ENCODE results near the gene PRR18. TPM values are rescaled to one million over a fixed set of nuclear protein-coding genes. Genes with fewer than 3 reads are reported as not detected.
"Not testable (repeated sequence)": the region's sequence is repeated elsewhere in the genome, so short reads cannot be mapped to it uniquely, and the experiment has no call there.

Gene PRR18
- total RNA-seq, 1 experiment from 2014 or later = not detected

DNA sequence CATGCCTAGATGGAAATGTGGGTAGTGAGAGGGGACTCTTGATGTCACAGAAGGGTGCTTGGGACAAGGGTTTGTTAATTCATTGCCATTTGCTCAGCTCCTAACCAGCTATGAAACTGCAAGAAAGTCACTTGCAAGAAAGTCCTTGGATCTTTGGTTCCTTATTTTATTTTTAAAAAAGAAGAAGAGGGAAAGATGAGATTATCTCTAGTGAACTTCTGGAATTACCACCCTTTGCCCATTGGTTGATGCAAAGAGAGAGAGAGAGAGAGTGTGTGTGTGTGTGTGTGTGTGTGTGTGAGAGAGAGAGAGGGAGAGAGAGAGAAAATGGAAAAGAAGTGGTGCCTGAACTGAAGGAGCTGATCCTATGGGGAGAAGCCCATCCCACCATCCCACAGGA is 38.8 kb upstream of the PRR18 start:
- Histone ChIP-seq H3K79me2 (ENCODE audit: low read length) (peaks cover 10% of the 10 kb centered on the region), H3K9me3 (ENCODE audit: low read length) (peaks cover 8% of the 10 kb centered on the region; the same call in 1 of the 2 replicates), H4K20me1 (ENCODE audit: insufficient read depth, low read depth, low read length) (no peaks in the 10 kb centered on the region; the same call in 1 of the 2 replicates), H2AFZ (ENCODE audit: low read length) (no peak overlapping the region), H3K4me3 (ENCODE audit: low read length) (no peak overlapping the region), H3K4me2 (ENCODE audit: low read depth, low read length, poor library complexity, severe bottlenecking) (no peak overlapping the region), H3K27ac (ENCODE audit: low read length) (no peak overlapping the region), H3K36me3 (ENCODE audit: insufficient read depth, low read length) (peaks cover 6% of the 10 kb centered on the region; the same call in 1 of the 2 replicates), H3K9me2 (replicated peaks; ENCODE audit: insufficient read depth, low read length) (no peaks in the 10 kb centered on the region), H3K4me1 (ENCODE audit: low read length) (peaks cover 23% of the 10 kb centered on the region), H3K27me3 (ENCODE audit: low read length) (no peaks in the 10 kb centered on the region), H3K9ac (ENCODE audit: low read length) (no peak overlapping the region)
- no peak for DNase-seq

DNA sequence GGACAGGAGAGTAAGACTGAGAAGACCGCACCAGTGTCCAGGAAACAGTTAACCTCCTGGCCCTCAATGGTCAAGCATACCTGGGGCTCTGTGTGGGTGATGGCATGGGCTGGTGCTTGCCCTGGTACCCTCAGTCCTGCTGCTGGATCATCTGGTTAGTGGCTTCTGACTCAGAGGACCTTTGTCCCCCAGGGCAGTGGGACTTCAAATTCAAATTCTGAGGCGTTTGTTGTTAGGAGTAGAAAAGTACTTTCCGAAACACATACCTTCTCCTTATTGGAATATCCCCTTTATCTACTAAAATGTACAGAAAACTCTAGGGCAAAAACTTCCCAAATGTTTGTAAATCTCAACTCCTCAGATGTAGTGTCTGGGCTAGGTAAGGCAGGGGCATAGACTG is 38.3 kb upstream of the PRR18 start:
- Histone ChIP-seq H3K4me3 (ENCODE audit: low read length) (no peak overlapping the region), H2AFZ (ENCODE audit: low read length) (no peak overlapping the region), H3K79me2 (ENCODE audit: low read length) (peaks cover 15% of the 10 kb centered on the region), H3K9me2 (replicated peaks; ENCODE audit: insufficient read depth, low read length) (no peaks in the 10 kb centered on the region), H3K27ac (ENCODE audit: low read length) (no peak overlapping the region), H3K9ac (ENCODE audit: low read length) (no peak overlapping the region), H3K4me2 (ENCODE audit: low read depth, low read length, poor library complexity, severe bottlenecking) (no peak overlapping the region), H3K27me3 (ENCODE audit: low read length) (no peaks in the 10 kb centered on the region), H4K20me1 (ENCODE audit: insufficient read depth, low read depth, low read length) (no peaks in the 10 kb centered on the region; the same call in 1 of the 2 replicates), H3K9me3 (ENCODE audit: low read length) (peaks cover 7% of the 10 kb centered on the region; the same call in 1 of the 2 replicates), H3K36me3 (ENCODE audit: insufficient read depth, low read length) (peaks cover 6% of the 10 kb centered on the region; the same call in 1 of the 2 replicates), H3K4me1 (ENCODE audit: low read length) (peaks cover 20% of the 10 kb centered on the region)
- DNase-seq = no peak

DNA sequence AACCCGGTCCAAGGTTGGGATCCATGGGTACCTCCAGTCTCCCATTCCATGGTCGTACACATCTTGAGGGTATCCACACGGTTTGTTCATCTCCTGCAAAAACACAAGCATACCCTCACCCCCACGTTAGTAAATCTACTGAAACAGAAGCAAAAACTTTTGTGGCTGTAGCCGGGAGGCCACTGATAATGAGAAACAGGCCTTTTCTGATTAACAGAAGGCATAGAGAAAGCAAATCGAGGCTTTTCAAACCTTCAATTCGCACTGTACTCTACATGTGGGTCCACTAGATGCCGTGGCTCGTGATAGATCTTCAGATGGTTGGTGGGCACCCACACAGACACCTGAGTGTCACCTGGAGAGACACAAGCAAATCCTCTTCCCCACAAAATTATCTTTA is 37.5 kb upstream of the PRR18 start:
- not testable (repeated sequence) for DNase-seq; H3K9ac ChIP-seq (ENCODE audit: low read length); H3K27ac ChIP-seq (ENCODE audit: low read length); H3K4me2 ChIP-seq (ENCODE audit: low read depth, low read length, poor library complexity, severe bottlenecking); H4K20me1 ChIP-seq (ENCODE audit: insufficient read depth, low read depth, low read length); H3K36me3 ChIP-seq (ENCODE audit: insufficient read depth, low read length); H3K4me3 ChIP-seq (ENCODE audit: low read length); H3K9me3 ChIP-seq (ENCODE audit: low read length); H2AFZ ChIP-seq (ENCODE audit: low read length); H3K9me2 ChIP-seq (replicated peaks; ENCODE audit: insufficient read depth, low read length); H3K27me3 ChIP-seq (ENCODE audit: low read length)
- peaks cover 23% of the 10 kb centered on the region for H3K79me2 ChIP-seq (ENCODE audit: low read length)
- H3K4me1 ChIP-seq (ENCODE audit: low read length) = peaks cover 28% of the 10 kb centered on the region

DNA sequence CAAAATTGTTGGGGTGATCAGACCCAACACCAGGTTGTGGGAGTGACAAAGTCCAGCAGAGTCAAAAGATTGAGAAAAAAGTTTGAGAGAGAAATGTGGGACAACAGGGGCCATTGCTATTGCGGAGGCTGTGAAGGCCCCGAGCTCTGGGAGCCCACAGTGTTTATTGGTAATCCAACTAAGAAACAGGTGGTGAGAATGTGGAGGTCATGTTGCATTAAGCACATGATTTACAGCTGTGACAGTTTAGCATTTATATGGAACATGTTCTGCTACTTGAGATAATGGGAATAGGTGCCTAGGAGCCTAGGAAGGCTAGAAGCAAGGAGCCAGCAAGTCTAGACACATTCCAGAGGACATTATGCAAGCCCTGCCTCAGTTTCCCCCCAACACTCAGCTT is 36.7 kb upstream of the PRR18 start:
- H2AFZ ChIP-seq (ENCODE audit: low read length); H3K9ac ChIP-seq (ENCODE audit: low read length); H3K27ac ChIP-seq (ENCODE audit: low read length); H3K27me3 ChIP-seq (ENCODE audit: low read length); DNase-seq; H3K9me3 ChIP-seq (ENCODE audit: low read length); H3K9me2 ChIP-seq (replicated peaks; ENCODE audit: insufficient read depth, low read length); H3K36me3 ChIP-seq (ENCODE audit: insufficient read depth, low read length); H3K4me2 ChIP-seq (ENCODE audit: low read depth, low read length, poor library complexity, severe bottlenecking); H3K4me3 ChIP-seq (ENCODE audit: low read length); H4K20me1 ChIP-seq (ENCODE audit: insufficient read depth, low read depth, low read length): not testable (repeated sequence)
- Histone ChIP-seq H3K4me1 (ENCODE audit: low read length) (peaks cover 35% of the 10 kb centered on the region), H3K79me2 (ENCODE audit: low read length) (peaks cover 30% of the 10 kb centered on the region)

DNA sequence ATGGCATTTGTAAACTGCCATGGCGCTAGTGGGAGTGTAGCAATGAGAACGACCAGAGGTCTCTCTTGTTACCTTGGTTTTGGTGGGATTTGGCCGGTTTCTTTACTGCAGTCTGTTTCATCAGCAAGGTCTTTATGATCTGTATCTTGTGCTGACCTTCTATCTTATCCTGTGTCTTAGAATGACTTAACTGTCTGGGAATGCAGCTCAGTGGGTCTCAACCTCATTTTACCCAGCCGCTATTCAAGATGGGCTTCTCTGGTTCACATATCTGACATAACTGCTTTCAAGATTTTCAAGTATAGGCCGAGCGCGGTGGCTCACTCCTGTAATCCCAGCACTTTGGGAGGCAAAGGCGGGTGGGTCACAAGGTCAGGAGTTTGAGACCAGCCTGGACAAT is 36.0 kb upstream of the PRR18 start:
- no peaks in the 10 kb centered on the region for H3K27me3 ChIP-seq (ENCODE audit: low read length)
- H3K9me3 ChIP-seq (ENCODE audit: low read length) = no peaks in the 10 kb centered on the region
- no peak overlapping the region for H2AFZ ChIP-seq (ENCODE audit: low read length)
- H3K4me1 ChIP-seq (ENCODE audit: low read length) = peaks cover 37% of the 10 kb centered on the region
- H3K36me3 ChIP-seq (ENCODE audit: insufficient read depth, low read length) = peaks cover 4% of the 10 kb centered on the region; the same call in 1 of the 2 replicates
- H3K4me2 ChIP-seq (ENCODE audit: low read depth, low read length, poor library complexity, severe bottlenecking) = no peak overlapping the region
- peaks cover 6% of the 10 kb centered on the region; the same call in 1 of the 2 replicates for H4K20me1 ChIP-seq (ENCODE audit: insufficient read depth, low read depth, low read length)
- H3K9ac ChIP-seq (ENCODE audit: low read length) = no peak overlapping the region
- H3K27ac ChIP-seq (ENCODE audit: low read length) = no peak overlapping the region
- DNase-seq = no peak
- no peaks in the 10 kb centered on the region for H3K9me2 ChIP-seq (replicated peaks; ENCODE audit: insufficient read depth, low read length)
- H3K4me3 ChIP-seq (ENCODE audit: low read length) = no peak overlapping the region
- H3K79me2 ChIP-seq (ENCODE audit: low read length) = peaks cover 37% of the 10 kb centered on the region

DNA sequence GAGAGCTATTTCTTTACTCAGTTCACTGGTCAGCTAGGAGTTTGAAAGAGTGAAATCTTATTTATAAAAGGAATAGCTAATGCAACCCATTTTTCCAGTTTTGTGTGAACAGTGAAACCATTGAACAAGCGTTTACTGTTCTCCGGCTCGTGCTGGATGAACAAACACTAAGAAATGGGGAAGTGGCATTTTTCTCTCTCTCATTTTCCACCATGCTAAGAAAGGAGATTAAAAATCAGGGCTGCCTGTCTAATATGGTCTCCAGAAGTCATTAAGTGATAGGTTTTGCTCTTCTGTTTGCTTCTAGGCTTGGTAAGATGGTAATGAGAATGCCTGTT is 34.9 kb upstream of the PRR18 start:
- DNase-seq = peak; percentile 83

DNA sequence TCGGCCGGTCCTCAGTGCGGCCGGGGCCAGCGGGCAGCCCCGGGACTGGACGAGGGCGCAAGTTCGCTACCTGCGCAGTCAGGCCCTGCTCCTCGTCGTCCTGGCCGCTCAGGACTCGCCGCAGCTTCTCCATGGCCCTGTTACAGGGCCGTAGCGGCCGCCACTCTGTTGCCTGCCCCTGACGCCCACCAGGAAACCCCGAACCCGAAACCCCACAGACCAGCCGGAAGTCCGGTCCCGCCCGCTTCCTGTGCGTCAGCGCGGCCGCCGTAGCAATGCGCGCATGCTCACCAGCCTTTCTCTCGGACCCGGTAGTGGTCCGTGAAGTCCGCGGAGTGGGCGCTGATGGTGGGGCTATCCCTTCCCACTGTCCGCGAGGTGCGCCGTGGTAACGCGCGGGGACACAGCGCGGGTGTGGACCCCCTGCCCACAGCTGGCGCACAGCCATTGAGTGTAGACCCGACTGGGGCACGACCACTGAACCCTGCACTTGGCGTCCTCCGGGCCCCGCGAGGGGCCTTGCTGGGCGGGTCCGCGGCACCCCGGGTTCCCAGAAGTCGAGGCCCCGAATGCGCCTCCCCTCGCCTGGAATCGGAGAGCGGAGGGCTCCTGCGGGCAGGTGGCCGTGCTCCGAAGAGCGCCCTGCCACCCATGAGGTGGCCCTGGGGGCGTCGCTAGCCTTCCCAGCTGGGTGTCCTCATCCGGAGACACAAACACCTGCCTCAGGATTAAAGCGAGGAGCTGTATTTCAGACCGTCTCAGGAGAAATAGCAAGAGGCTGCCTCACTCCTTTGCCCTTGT is 34.4 kb upstream of the PRR18 start, which contains the start of gene SFT2D1:
SFT2D1 (minus strand) TSS at position 197 of the 801 bp plus-strand sequence; CDS start at position 133, 64 bp downstream.
- H3K27ac ChIP-seq (ENCODE audit: low read length) = peak within 1 kb of the TSS; percentile 79
- peaks cover 35% of the 10 kb centered on the region for H3K4me1 ChIP-seq (ENCODE audit: low read length)
- no peaks in the 10 kb centered on the region for H3K27me3 ChIP-seq (ENCODE audit: low read length)
- peak within 1 kb of the TSS; percentile 94 for H3K4me3 ChIP-seq (ENCODE audit: low read length)
- peak within 1 kb of the TSS; percentile 93 for H3K9ac ChIP-seq (ENCODE audit: low read length)
- no peaks in the 10 kb centered on the region for H3K9me2 ChIP-seq (replicated peaks; ENCODE audit: insufficient read depth, low read length)
- DNase-seq = peak; percentile 94
- peaks cover 54% of the 10 kb centered on the region for H3K79me2 ChIP-seq (ENCODE audit: low read length)
- H2AFZ ChIP-seq (ENCODE audit: low read length) = peak within 1 kb of the TSS; percentile 35; the same call in 1 of the 2 replicates
- peaks cover 13% of the 10 kb centered on the region; the same call in 1 of the 2 replicates for H3K36me3 ChIP-seq (ENCODE audit: insufficient read depth, low read length)
- no peaks in the 10 kb centered on the region for H3K9me3 ChIP-seq (ENCODE audit: low read length)
- peak within 1 kb of the TSS; percentile 87 for H3K4me2 ChIP-seq (ENCODE audit: low read depth, low read length, poor library complexity, severe bottlenecking)
- peaks cover 12% of the 10 kb centered on the region; the same call in 1 of the 2 replicates for H4K20me1 ChIP-seq (ENCODE audit: insufficient read depth, low read depth, low read length)

More for the DNA sequence above, 34.9 kb upstream of the PRR18 start:
- peaks cover 37% of the 10 kb centered on the region for H3K4me1 ChIP-seq (ENCODE audit: low read length)
- peak overlapping the region; percentile 35; the same call in 1 of the 2 replicates for H2AFZ ChIP-seq (ENCODE audit: low read length)
- peak overlapping the region; percentile 93 for H3K9ac ChIP-seq (ENCODE audit: low read length)
- H4K20me1 ChIP-seq (ENCODE audit: insufficient read depth, low read depth, low read length) = peaks cover 12% of the 10 kb centered on the region; the same call in 1 of the 2 replicates
- no peaks in the 10 kb centered on the region for H3K27me3 ChIP-seq (ENCODE audit: low read length)
- H3K79me2 ChIP-seq (ENCODE audit: low read length) = peaks cover 48% of the 10 kb centered on the region
- H3K4me2 ChIP-seq (ENCODE audit: low read depth, low read length, poor library complexity, severe bottlenecking) = peak overlapping the region; percentile 87
- H3K9me2 ChIP-seq (replicated peaks; ENCODE audit: insufficient read depth, low read length) = no peaks in the 10 kb centered on the region
- H3K27ac ChIP-seq (ENCODE audit: low read length) = peak overlapping the region; percentile 79
- peak overlapping the region; percentile 94 for H3K4me3 ChIP-seq (ENCODE audit: low read length)
- H3K9me3 ChIP-seq (ENCODE audit: low read length) = no peaks in the 10 kb centered on the region
- peaks cover 7% of the 10 kb centered on the region; the same call in 1 of the 2 replicates for H3K36me3 ChIP-seq (ENCODE audit: insufficient read depth, low read length)

DNA sequence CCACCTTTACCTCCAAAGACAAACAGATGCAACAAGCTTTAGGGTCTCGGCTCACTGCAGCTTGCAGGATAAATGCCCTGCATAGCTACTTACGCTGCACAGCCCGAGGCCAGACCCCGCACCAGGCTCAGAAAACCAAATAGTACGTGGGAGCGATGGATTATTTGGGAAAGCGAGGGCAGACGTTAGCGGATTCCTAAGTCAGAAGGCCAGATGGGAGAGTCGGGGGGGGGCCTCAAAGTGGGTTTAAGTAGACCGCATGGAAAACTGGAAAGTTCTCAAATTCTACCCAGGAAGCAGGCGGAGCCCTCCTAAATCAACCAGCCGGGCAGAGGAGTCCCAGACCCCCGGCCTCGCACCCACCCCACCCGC is 33.8 kb upstream of the PRR18 start:
- peak overlapping the region; percentile 52 for H3K27ac ChIP-seq (ENCODE audit: low read length)
- DNase-seq = peak; percentile 59

More for the DNA sequence above, 33.8 kb upstream of the PRR18 start:
- H3K9ac ChIP-seq (ENCODE audit: low read length) = peak overlapping the region; percentile 93
- H3K4me1 ChIP-seq (ENCODE audit: low read length) = peaks cover 30% of the 10 kb centered on the region
- H3K27me3 ChIP-seq (ENCODE audit: low read length) = no peaks in the 10 kb centered on the region
- no peaks in the 10 kb centered on the region for H3K9me2 ChIP-seq (replicated peaks; ENCODE audit: insufficient read depth, low read length)
- H3K36me3 ChIP-seq (ENCODE audit: insufficient read depth, low read length) = peaks cover 14% of the 10 kb centered on the region; the same call in 1 of the 2 replicates
- H2AFZ ChIP-seq (ENCODE audit: low read length) = no peak overlapping the region
- peak overlapping the region; percentile 87 for H3K4me2 ChIP-seq (ENCODE audit: low read depth, low read length, poor library complexity, severe bottlenecking)
- H3K79me2 ChIP-seq (ENCODE audit: low read length) = peaks cover 60% of the 10 kb centered on the region
- peak overlapping the region; percentile 94 for H3K4me3 ChIP-seq (ENCODE audit: low read length)
- H4K20me1 ChIP-seq (ENCODE audit: insufficient read depth, low read depth, low read length) = peaks cover 12% of the 10 kb centered on the region; the same call in 1 of the 2 replicates
- no peaks in the 10 kb centered on the region for H3K9me3 ChIP-seq (ENCODE audit: low read length)
